Activated naive CD8-positive, alpha-beta T cell treated with anti-CD3 and anti-CD28 coated beads, Interleukin-2, amount 10 ng/mL, durations not matched to agents 7 days and 5 days (primary cell): Measurements from ENCODE around the gene PCDH19. TPM values are rescaled to one million over a fixed set of nuclear protein-coding genes. Genes with fewer than 3 reads are reported as not detected.

Source experiments
- ATAC-seq: fragments of 150-1000 bp; cut with Tn5 transposase; one replicate; pipeline ENCODE4 v1.10.0; 2021; ENCODE audit warnings: low read depth, moderate library complexity
- POLR2A ChIA-PET: fragments of 350-600 bp; sonication (Branson Sonifier 250); formaldehyde crosslinking; loops from one replicate; lab custom pipeline; 2021; ENCODE audit warnings: antibody characterized with exemption; lab: Charles Lee
- DNase-seq: peaks from one replicate; pipeline ENCODE4 v3.0.0; 2021
- H3K27ac Mint-ChIP-seq: one replicate; pipeline ENCODE4 v1.8.0; 2022; ENCODE audit warnings: mild to moderate bottlenecking, mixed read lengths
- H3K27me3 Mint-ChIP-seq: one replicate; pipeline ENCODE4 v1.8.0; 2022; ENCODE audit warnings: mild to moderate bottlenecking, moderate library complexity, mixed read lengths
- H3K36me3 Mint-ChIP-seq: one replicate; pipeline ENCODE4 v1.8.0; 2021; ENCODE audit warnings: mild to moderate bottlenecking, mixed read lengths
- H3K4me1 Mint-ChIP-seq: one replicate; pipeline ENCODE4 v1.8.0; 2021; ENCODE audit warnings: mixed read lengths
- H3K4me3 Mint-ChIP-seq: one replicate; pipeline ENCODE4 v1.8.0; 2022; ENCODE audit warnings: mild to moderate bottlenecking, moderate library complexity, mixed read lengths
- H3K9me3 Mint-ChIP-seq: one replicate; pipeline ENCODE4 v1.8.0; 2021; ENCODE audit warnings: mixed read lengths
- total RNA-seq, 2 experiments: library from RNA; stranded (reverse); gene quantifications; one replicate each; pipeline ENCODE4 v1.2.3, GENCODE V29; 2021

The PCDH19 gene
- total RNA-seq, 2 experiments from 2014 or later, result not detected

DNA sequence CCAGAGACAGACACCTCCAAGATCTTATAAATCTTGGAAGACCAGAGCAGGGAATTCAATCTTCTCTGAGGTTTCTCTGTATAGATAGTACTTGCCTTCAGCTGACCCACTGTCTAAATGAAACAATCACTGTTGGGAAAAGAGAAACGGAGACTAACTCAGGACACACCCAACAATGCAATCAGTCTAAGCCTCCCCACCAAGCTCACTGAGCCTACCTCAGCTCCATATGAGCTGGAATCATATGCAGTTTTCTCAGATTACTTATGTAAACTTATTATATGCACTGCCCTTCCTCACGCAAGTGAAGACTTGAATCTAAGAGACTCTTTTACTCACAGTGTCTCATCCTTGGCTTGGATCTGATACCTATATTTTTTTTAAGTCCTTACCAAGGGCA lies 110.5 kb downstream of the PCDH19 start:
- no peak overlapping the region for H3K4me3 Mint-ChIP-seq
- H3K9me3 Mint-ChIP-seq, result no peaks in the 10 kb centered on the region
- no peak for ATAC-seq
- DNase-seq, result no peak
- H3K27me3 Mint-ChIP-seq, result no peaks in the 10 kb centered on the region
- H3K27ac Mint-ChIP-seq, result no peak overlapping the region
- H3K4me1 Mint-ChIP-seq, result no peaks in the 10 kb centered on the region
- POLR2A ChIA-PET, result no interaction called here
- no peaks in the 10 kb centered on the region for H3K36me3 Mint-ChIP-seq

DNA sequence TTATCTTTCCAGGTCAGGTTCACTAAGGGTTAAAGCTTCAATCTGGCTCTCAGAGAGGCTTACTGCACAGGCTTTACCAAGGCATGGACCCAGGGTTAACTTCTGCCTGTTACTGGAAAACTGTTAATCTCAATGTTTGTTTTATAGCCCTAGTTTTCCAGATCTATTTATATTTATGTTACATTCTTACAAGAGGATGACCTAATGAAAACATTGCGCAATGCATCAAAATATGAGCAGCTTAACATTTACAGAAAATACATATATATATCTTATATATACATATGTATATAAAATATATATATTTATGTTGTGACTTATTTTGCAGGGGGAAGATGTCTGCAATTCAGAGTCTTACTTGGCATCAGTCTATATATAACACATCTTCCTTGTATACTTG lies 112.3 kb downstream of the PCDH19 start:
- POLR2A ChIA-PET, result no interaction called here
- H3K4me3 Mint-ChIP-seq, result no peak overlapping the region
- H3K27ac Mint-ChIP-seq, result no peak overlapping the region
- no peaks in the 10 kb centered on the region for H3K9me3 Mint-ChIP-seq
- no peaks in the 10 kb centered on the region for H3K36me3 Mint-ChIP-seq
- no peaks in the 10 kb centered on the region for H3K4me1 Mint-ChIP-seq
- ATAC-seq, result no peak
- H3K27me3 Mint-ChIP-seq, result no peaks in the 10 kb centered on the region
- no peak for DNase-seq

DNA sequence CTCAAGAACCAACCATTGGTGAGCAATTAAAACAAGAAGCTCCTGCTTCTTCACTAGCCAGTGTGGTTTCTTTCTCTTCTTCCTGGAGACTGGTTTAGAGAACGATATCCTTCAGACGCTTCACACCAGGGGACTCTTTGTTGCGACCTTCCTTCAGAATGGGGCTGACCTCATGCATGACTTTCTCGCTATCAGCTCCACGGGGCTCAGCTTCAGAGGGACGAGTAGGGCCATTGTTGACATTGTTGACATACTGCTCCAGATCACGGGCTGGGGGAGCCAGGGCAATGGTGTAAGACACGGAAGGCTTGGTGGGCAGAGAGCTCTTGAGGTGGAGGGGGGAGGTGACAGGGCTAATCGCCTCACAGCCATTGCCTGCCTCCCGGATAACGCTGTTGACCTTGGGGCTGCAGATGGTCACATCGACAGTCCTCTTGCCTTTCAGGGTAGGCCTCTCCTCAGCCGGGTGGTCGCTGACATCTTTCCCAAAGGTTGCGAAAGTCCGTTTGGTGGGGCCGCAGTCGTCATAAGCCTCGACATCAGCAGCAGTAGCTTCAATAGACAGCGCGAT lies 113.8 kb downstream of the PCDH19 start:
- Mint-ChIP-seq H3K9me3 (no peaks in the 10 kb centered on the region), H3K27ac (no peak overlapping the region), H3K36me3 (no peaks in the 10 kb centered on the region), H3K27me3 (no peaks in the 10 kb centered on the region), H3K4me1 (no peaks in the 10 kb centered on the region), H3K4me3 (no peak overlapping the region)
- POLR2A ChIA-PET, result no interaction called here
- DNase-seq (no peak), ATAC-seq (no peak)

DNA sequence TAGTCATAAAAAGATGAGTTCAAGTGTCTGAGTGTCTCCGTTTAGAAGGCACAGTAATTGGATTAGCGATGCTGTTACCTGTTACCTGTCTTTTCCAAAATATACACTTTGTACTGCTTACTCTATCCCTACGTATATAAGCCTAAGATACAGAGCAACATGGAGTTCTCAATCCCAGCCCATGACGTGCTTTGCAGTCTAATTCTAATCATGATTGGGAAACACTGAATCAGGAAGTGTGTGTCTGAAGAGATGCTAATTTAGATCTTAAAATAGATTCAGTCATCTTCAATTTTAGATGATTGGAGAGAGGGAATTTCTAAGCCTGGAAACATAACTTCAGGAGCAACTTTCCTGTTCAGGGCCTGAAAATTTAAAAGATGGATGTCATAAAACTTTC lies 115.1 kb downstream of the PCDH19 start:
- Mint-ChIP-seq H3K36me3 (no peaks in the 10 kb centered on the region), H3K27ac (no peak overlapping the region), H3K4me1 (no peaks in the 10 kb centered on the region), H3K27me3 (no peaks in the 10 kb centered on the region), H3K9me3 (no peaks in the 10 kb centered on the region), H3K4me3 (no peak overlapping the region)
- POLR2A ChIA-PET, result no interaction called here
- ATAC-seq (no peak), DNase-seq (no peak)

DNA sequence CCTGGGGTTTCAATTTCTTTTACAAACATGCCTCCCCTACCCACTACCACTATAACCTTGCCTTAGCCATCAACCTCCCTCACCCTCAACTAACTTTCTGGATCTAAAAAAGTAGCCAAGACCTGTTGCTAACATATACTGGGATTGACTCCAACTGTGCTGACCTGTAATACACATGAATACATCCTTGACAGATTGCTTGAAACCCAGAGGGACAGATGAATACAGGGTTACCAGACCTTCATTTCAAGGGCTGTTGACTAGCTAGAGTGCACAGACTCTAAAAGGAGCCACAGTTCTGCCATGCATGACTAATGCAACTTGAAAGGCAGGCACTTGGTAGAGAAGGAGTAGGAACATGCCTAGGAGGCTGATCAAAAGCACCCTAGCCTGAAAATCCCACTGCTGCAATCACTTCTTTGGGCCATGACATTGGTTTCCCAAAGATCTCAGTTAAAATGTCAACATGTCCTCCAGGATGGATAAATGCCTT lies 121.0 kb downstream of the PCDH19 start:
- Mint-ChIP-seq H3K36me3 (no peaks in the 10 kb centered on the region), H3K9me3 (peaks cover 2% of the 10 kb centered on the region), H3K27ac (no peak overlapping the region), H3K4me3 (no peak overlapping the region), H3K4me1 (no peaks in the 10 kb centered on the region), H3K27me3 (no peaks in the 10 kb centered on the region)
- ATAC-seq (no peak), DNase-seq (no peak)
- POLR2A ChIA-PET, result no interaction called here

DNA sequence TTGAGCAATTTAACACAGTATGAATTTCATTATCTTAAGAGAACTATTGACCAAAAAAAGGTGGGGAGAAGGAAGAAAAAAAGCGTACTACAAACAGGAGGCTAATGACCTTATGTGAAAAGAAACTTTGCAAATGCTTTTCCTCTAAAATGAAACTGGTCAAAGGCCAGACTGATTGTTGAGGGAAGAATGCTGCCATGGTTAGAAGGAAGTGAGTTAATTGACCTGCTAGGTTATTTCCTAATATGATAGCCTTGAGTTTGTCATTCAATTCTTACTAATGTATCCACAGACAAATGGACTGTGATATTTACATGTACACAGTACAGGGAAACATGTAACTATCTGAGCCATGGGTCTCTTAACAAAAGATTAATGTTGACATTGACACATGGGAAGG lies 132.8 kb downstream of the PCDH19 start:
- H3K4me3 Mint-ChIP-seq, result no peak overlapping the region
- H3K27me3 Mint-ChIP-seq, result no peaks in the 10 kb centered on the region
- no peak for DNase-seq
- no peak for ATAC-seq
- no peak overlapping the region for H3K27ac Mint-ChIP-seq
- H3K36me3 Mint-ChIP-seq, result no peaks in the 10 kb centered on the region
- H3K9me3 Mint-ChIP-seq, result no peaks in the 10 kb centered on the region
- no peaks in the 10 kb centered on the region for H3K4me1 Mint-ChIP-seq
- POLR2A ChIA-PET, result no interaction called here

DNA sequence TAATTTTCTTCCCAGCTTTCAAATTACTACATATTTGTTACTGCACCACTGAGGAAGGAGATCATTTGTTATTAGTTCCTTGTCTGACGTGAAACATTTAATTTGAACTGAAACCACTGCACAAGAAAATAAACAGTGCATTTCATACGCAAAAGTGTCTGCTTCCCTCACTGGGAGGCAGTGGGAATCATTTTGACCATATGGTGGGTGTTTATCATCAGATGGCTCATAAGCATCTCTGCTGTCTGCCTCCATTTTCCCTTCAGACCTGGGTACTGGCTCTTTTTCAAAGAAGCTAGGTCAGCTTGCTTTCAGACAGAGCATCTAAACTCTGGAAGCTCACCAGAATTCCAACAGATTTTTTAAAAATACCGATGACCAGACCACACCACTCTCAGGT lies 135.2 kb downstream of the PCDH19 start:
- ATAC-seq (no peak), DNase-seq (no peak)
- H3K4me3 Mint-ChIP-seq, result no peak overlapping the region
- no peaks in the 10 kb centered on the region for H3K27me3 Mint-ChIP-seq
- no peak overlapping the region for H3K27ac Mint-ChIP-seq
- no peaks in the 10 kb centered on the region for H3K4me1 Mint-ChIP-seq
- H3K9me3 Mint-ChIP-seq, result no peaks in the 10 kb centered on the region
- H3K36me3 Mint-ChIP-seq, result no peaks in the 10 kb centered on the region
- POLR2A ChIA-PET, result no interaction called here

DNA sequence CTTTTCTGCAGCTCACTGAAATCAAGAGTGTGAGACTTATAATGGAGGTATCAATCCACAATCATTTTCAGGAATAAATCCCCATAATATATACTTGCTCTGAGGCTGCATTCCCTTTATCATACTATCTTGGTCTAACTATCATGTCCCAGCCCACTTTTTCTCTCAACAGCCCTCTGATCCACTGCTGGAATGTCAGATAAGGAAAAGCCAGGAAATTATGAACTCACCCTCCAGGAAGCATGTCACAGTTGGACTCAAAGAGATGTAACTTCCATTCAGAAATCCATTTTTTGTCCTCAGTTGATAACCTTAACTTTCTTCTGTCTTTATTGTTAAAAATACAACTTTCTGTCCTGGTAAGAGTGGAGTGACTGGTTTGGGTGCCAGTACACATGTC lies 144.9 kb downstream of the PCDH19 start:
- no peaks in the 10 kb centered on the region for H3K36me3 Mint-ChIP-seq
- H3K4me3 Mint-ChIP-seq, result no peak overlapping the region
- no peaks in the 10 kb centered on the region for H3K9me3 Mint-ChIP-seq
- no peaks in the 10 kb centered on the region for H3K4me1 Mint-ChIP-seq
- ATAC-seq (no peak), DNase-seq (no peak)
- no peak overlapping the region for H3K27ac Mint-ChIP-seq
- POLR2A ChIA-PET, result no interaction called here
- H3K27me3 Mint-ChIP-seq, result no peaks in the 10 kb centered on the region

DNA sequence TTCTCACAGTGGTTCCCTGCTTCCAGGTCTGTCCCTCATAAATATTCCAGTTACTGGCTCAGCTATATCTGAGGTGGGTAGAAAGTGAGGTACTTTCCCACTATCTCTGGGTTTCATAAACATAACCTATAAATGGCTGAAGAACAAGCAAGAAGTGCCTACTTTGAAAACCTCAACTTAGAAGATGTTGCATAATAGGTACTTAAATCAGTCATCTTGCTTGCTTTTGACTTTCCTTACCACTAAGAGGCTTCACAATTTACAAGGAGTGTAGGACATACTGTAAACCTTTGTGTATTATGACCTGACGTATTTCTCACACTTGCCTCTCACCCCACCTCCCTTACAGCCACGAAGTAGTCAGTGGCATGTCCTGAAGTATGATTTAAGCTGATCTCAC lies 145.9 kb downstream of the PCDH19 start:
- DNase-seq, result no peak
- Mint-ChIP-seq H3K36me3 (no peaks in the 10 kb centered on the region), H3K4me1 (no peaks in the 10 kb centered on the region), H3K27me3 (no peaks in the 10 kb centered on the region), H3K4me3 (no peak overlapping the region), H3K27ac (no peak overlapping the region), H3K9me3 (no peaks in the 10 kb centered on the region)
- POLR2A ChIA-PET, result no interaction called here
- ATAC-seq, result no peak

DNA sequence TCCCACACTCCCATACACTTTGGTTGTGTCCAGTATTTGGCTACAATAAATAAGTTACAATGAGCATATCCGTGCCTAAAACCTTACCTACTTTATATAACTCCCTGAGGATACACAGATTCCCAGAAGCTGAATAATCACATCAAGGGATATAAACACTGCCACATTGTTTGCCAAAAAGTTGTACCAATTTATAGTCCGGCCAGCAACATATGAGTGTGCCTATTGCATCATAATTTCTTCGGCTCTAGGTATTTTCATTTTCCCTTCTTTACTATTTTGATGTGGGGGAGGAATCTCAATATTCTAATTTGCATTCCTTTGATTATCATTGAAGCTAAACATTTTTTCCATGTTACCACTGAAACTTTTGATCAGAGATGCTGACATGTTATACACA lies 146.4 kb downstream of the PCDH19 start:
- Mint-ChIP-seq H3K4me3 (no peak overlapping the region), H3K36me3 (no peaks in the 10 kb centered on the region)

DNA sequence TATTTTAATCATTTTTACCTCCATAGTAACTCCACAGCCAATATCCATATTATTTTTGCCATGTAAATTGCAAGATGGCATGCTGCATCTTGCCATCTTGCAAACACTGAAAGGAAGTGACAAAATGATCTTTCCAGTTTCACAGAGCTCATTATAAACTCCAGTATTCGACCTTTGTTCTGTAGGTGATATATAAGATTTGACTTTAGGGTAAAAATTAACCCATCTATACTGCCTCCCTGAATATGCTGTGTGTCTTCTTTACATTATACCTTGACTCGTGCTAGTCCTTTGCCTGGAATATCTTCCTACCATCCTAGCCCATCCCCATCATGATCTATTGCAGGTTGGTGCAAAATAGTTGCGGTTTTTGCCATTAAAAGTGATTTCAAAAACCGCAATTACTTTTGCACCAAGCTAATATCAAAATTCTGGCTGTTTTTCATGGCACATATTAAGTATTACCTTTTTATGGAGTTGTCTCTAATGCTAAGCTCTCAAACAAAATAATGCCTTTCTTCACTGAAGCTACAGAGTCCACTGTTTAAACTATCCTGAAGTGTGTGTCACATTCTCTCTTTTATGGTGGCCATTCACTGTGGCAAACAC lies 161.1 kb downstream of the PCDH19 start:
- no peaks in the 10 kb centered on the region for H3K4me1 Mint-ChIP-seq
- POLR2A ChIA-PET, result no interaction called here
- H3K36me3 Mint-ChIP-seq, result no peaks in the 10 kb centered on the region
- H3K4me3 Mint-ChIP-seq, result no peak overlapping the region
- no peaks in the 10 kb centered on the region for H3K9me3 Mint-ChIP-seq
- ATAC-seq, result no peak
- no peak for DNase-seq
- H3K27ac Mint-ChIP-seq, result no peak overlapping the region
- H3K27me3 Mint-ChIP-seq, result no peaks in the 10 kb centered on the region

More for the DNA sequence above, 146.4 kb downstream of the PCDH19 start:
- DNase-seq (no peak), ATAC-seq (no peak)
- Mint-ChIP-seq H3K9me3 (no peaks in the 10 kb centered on the region), H3K27me3 (no peaks in the 10 kb centered on the region), H3K4me1 (no peaks in the 10 kb centered on the region), H3K27ac (no peak overlapping the region)
- POLR2A ChIA-PET, result no interaction called here

DNA sequence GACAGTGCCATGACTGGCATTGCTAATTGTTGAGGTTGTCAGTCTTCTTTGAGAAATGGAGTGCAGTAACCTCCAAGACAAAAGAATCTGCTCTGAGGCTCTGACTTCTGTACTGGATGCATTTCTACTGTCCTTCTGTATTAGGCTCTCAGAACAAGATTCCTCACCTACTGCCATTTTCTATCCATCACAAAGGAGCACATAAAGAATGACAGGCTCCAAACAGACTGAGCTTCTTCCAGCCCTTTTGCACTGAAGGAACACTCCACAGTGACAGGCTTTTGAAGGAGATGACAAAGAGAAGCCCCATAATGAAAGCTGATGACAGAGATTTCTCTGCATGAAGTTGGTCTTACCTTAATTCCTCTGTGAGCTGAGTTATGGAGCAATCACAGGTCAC lies 162.2 kb downstream of the PCDH19 start:
- DNase-seq (no peak), ATAC-seq (no peak)
- no peaks in the 10 kb centered on the region for H3K36me3 Mint-ChIP-seq
- H3K27ac Mint-ChIP-seq, result no peak overlapping the region
- POLR2A ChIA-PET, result no interaction called here
- no peak overlapping the region for H3K4me3 Mint-ChIP-seq
- H3K4me1 Mint-ChIP-seq, result no peaks in the 10 kb centered on the region
- H3K9me3 Mint-ChIP-seq, result no peaks in the 10 kb centered on the region
- no peaks in the 10 kb centered on the region for H3K27me3 Mint-ChIP-seq

DNA sequence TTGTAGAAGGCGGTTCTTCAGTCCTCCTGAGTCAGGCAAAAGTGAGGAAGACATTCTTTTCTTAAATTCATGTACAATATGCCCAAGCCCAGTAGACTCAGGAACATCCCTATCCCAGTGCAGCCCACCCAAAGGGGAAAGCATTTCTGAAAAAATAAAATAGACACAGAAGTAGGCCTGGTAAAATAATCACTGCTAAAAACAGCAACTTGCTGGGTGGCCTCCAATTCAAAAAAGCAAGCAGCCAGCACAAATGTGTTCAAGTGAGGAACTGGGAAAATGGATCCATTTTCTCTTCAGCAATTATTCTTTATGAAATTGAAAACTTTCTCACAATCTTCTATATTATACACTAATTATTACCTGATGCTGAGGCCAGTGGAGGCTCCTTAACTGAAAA lies 165.4 kb downstream of the PCDH19 start:
- Mint-ChIP-seq H3K4me1 (no peaks in the 10 kb centered on the region), H3K27ac (no peak overlapping the region), H3K9me3 (no peaks in the 10 kb centered on the region), H3K4me3 (no peak overlapping the region), H3K36me3 (no peaks in the 10 kb centered on the region), H3K27me3 (no peaks in the 10 kb centered on the region)
- DNase-seq (no peak), ATAC-seq (no peak)
- POLR2A ChIA-PET, result no interaction called here
